Upper lobe of right lung (tissue), 1 donor: ENCODE data around the gene CCDC15. TPM values are rescaled to one million over a fixed set of nuclear protein-coding genes. Genes with fewer than 3 reads are reported as not detected.

ENCODE experiments used
- ATAC-seq: fragments of 200-7000 bp; cut with Tn5 transposase; one replicate; pipeline ENCODE4 v1.9.1; 2020; ENCODE audit warnings: mild to moderate bottlenecking, moderate library complexity
- DNase-seq: peaks from one replicate; pipeline ENCODE4 v3.0.0-alpha.2; 2020
- H3K27ac ChIP-seq: fragments of 200-600 bp; one replicate; pipeline ENCODE4 v1.8.0; 2022
- H3K27me3 ChIP-seq: fragments of 200-600 bp; one replicate; pipeline ENCODE4 v1.8.0; 2022; ENCODE audit warnings: mild to moderate bottlenecking
- H3K36me3 ChIP-seq: fragments of 200-600 bp; one replicate; pipeline ENCODE4 v1.8.0; 2022
- H3K4me1 ChIP-seq: fragments of 200-600 bp; one replicate; pipeline ENCODE4 v1.8.0; 2022
- H3K4me3 ChIP-seq: fragments of 200-600 bp; one replicate; pipeline ENCODE4 v1.8.0; 2022; ENCODE audit warnings: mild to moderate bottlenecking
- H3K9me3 ChIP-seq: fragments of 200-600 bp; one replicate; pipeline ENCODE4 v1.8.0; 2022
- intact Hi-C: fragments of 100-400 bp; cut with DNase I; formaldehyde crosslinking; loops from one replicate; pipeline ENCODE4 v1.11.0; 2022
- total RNA-seq: library from RNA; stranded (reverse); fragmentation: NEBNext Ultra II Directional; extraction: Animal tissue kit (Norgen Biotek cat#: 25700); gene quantifications from one replicate; pipeline ENCODE4 v1.2.1, GENCODE V29; 2021
- TF ChIP-seq, protein P1 (sequence below): fragments of 200-600 bp; IDR thresholded peaks from one replicate; pipeline ENCODE4 v1.8.0; 2022; ENCODE audit warnings: antibody characterized with exemption
- donor health status: DM: no; HTN: yes; CAD: no; lungs with severe emphysema.

CCDC15 gene
- total RNA-seq, 1 donor from 2014 or later = 1.5 TPM

DNA sequence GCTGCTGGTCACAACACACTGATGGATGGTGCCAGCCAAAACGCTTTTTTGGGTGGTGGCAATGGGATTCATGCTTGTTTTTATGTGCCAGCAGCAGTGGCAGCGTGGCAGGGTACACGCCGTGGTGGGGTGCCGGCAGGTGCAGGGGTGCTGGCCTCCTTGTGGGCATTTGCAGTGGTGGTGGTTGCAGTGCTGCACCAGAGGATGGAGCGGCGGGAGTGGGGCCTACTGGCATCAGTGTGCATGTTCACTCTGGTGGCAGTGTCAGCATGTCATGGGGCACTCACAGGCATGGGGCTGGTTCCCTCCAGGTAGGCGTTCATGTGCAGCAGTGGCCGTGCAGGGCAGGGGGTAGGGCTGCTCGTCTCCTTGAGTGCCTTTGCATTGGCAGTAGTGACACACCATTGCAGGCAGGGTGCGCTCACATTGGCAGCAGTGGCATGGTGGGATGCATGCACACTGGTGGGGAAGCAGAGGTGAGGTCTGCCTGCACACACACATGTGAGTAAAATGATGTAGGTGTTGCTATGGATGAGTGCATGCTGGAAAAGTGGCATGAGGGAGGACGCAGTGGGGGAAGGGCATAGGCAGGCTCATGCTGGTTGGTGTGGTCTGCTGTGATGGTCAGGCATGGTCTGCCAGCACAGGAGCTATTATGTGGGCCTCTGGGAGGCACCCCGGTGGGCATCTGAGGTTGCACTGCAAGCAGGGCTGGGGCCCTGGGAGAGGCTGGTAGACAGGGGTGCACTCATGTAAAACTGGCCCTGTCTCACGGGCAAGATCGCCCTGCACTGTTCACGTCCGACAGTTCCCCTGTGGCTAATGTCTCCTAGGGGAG lies 29.9 kb downstream of the CCDC15 start:
- TF ChIP-seq, protein P1, sequence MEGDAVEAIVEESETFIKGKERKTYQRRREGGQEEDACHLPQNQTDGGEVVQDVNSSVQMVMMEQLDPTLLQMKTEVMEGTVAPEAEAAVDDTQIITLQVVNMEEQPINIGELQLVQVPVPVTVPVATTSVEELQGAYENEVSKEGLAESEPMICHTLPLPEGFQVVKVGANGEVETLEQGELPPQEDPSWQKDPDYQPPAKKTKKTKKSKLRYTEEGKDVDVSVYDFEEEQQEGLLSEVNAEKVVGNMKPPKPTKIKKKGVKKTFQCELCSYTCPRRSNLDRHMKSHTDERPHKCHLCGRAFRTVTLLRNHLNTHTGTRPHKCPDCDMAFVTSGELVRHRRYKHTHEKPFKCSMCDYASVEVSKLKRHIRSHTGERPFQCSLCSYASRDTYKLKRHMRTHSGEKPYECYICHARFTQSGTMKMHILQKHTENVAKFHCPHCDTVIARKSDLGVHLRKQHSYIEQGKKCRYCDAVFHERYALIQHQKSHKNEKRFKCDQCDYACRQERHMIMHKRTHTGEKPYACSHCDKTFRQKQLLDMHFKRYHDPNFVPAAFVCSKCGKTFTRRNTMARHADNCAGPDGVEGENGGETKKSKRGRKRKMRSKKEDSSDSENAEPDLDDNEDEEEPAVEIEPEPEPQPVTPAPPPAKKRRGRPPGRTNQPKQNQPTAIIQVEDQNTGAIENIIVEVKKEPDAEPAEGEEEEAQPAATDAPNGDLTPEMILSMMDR = no peak
- no peak overlapping the region for H3K4me3 ChIP-seq
- H3K27me3 ChIP-seq = no peaks in the 10 kb centered on the region
- no peaks in the 10 kb centered on the region for H3K4me1 ChIP-seq
- ATAC-seq (no peak), DNase-seq (no peak)
- no peaks in the 10 kb centered on the region for H3K9me3 ChIP-seq
- no peak overlapping the region for H3K27ac ChIP-seq
- intact Hi-C loops = no loop called here
- no peaks in the 10 kb centered on the region for H3K36me3 ChIP-seq

DNA sequence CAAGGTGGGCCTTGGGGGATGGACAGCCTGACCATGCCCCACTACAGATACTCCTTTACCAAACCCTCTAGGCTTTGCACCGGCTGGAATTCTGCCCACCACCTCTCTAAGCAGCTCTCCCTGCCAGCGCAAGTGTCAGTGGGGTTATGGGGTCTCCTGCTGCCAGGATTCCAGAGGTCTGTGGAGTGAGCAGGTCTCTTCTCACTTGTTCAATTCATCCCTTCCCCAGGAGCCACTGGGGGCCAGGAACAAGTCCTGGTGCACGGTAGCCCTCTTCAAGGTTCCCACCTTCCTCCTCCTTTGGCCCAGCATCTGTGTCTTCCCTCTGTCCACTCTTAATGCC lies 30.5 kb downstream of the CCDC15 start:
- intact Hi-C loops = no loop called here
- ATAC-seq (no peak), DNase-seq (no peak)
- no peaks in the 10 kb centered on the region for H3K36me3 ChIP-seq
- no peaks in the 10 kb centered on the region for H3K4me1 ChIP-seq
- TF ChIP-seq, protein P1 = no peak
- H3K27me3 ChIP-seq = no peaks in the 10 kb centered on the region
- H3K9me3 ChIP-seq = no peaks in the 10 kb centered on the region
- H3K27ac ChIP-seq = no peak overlapping the region
- H3K4me3 ChIP-seq = no peak overlapping the region

DNA sequence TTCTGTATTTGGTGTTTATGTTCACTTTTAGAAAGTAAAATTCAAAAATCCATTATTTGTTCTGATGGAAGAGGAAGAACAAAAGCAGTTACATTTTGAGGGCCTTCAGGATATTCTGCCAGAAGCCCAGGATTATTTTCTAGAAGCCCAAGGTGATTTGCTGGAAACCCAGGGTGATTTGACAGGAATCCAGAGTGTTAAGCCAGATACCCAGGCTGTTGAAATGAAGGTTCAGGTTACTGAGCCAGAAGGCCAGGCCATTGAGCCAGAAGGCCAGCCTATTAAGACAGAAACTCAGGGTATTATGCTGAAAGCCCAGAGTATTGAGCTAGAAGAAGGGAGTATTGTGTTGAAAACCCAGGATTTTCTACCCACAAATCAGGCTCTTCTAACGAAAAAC lies 33.1 kb downstream of the CCDC15 start:
- Histone ChIP-seq H3K27me3 (no peaks in the 10 kb centered on the region), H3K9me3 (no peaks in the 10 kb centered on the region), H3K4me1 (no peaks in the 10 kb centered on the region), H3K27ac (no peak overlapping the region), H3K36me3 (no peaks in the 10 kb centered on the region), H3K4me3 (no peak overlapping the region)
- DNase-seq (no peak), ATAC-seq (no peak)
- TF ChIP-seq, protein P1 = no peak
- intact Hi-C loops = no loop called here

DNA sequence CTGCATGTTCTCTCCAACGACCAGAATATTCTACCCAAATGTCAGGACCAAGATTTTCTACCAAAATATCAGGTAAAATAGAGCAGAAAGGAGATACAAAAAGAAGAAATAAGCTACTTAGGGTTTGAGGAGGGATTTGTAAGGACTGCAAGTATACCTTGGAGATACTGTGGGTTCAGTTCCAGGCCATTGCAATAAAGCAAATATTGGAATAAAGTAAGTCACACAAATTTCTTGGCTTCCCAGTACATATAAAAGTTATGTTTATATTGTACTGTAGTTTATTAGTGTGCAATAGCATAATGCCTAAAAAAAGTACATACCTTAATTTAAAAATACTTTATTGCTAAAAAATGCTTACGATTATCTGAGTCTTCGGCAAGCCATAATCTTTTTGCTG lies 34.1 kb downstream of the CCDC15 start:
- ATAC-seq (no peak), DNase-seq (no peak)
- H3K9me3 ChIP-seq = no peaks in the 10 kb centered on the region
- no peak overlapping the region for H3K4me3 ChIP-seq
- no peaks in the 10 kb centered on the region for H3K4me1 ChIP-seq
- peaks cover 2% of the 10 kb centered on the region for H3K36me3 ChIP-seq
- TF ChIP-seq, protein P1 = no peak
- intact Hi-C loops = no loop called here
- no peak overlapping the region for H3K27ac ChIP-seq
- H3K27me3 ChIP-seq = no peaks in the 10 kb centered on the region

DNA sequence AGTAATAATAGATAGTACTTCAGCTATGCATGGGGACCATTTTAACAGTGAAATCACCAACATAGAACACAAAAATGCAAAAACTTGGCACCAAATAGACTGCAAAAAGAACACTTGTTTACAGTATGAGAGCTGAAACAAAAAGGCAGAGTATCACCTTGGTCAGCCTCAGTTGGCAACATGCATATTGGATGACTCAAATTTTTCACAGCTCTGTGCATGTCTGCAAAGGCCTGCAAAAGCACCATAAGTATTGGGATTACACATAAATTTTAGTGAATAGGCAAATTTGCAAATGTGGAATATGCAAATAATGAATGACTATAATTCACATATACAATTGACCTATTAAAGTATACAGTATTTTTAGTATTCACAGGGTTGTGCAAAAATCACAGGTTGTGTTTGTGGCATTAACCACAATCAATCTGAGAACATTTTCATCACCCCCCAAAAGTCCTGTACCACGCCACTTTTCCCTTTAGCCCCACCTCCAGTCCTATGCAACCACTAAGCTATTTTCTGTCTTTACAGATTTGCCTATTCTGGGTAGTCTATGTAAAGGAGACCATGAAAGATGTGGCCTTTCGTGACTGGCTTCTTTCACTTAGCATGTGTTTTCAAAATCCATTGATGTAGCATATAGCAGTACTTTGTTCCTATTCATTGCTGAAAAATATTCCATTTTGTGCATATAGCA lies 47.2 kb downstream of the CCDC15 start:
- no peaks in the 10 kb centered on the region for H3K9me3 ChIP-seq
- no peak for DNase-seq
- no peaks in the 10 kb centered on the region for H3K4me1 ChIP-seq
- no peaks in the 10 kb centered on the region for H3K36me3 ChIP-seq
- H3K27me3 ChIP-seq = no peaks in the 10 kb centered on the region
- no peak overlapping the region for H3K27ac ChIP-seq
- TF ChIP-seq, protein P1 = no peak
- H3K4me3 ChIP-seq = no peak overlapping the region
- intact Hi-C loops = no loop called here
- no peak for ATAC-seq
